Activated naive CD8-positive, alpha-beta T cell treated with anti-CD3 and anti-CD28 coated beads, Interleukin-2, amount 50 U/mL, for 16 hours (primary cell): ENCODE data around the gene ACSL3.

Experiments
- DNase-seq: peaks from one replicate; pipeline ENCODE4 v3.0.0-alpha.2; 2020; ENCODE audit warnings: low read depth, low spot score

Gene ACSL3

DNA sequence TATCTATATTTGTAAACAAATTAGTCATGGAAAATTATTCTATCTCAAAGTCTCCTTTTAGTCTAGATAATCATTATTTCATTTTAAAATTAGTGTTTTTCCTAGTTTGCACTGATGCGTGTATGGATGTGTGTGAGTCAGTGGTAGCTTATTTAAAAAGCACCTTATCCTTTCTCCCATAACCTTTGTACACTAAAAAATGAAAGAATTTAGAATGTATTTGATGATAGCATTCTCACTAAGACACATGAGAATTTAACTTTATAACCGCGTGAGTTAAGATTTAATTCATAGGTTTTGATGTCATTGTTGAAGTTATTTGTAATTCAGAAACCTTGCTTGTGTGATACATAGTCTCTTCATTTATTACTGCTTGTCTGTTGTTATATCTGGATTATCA, 81.7 kb downstream of the ACSL3 start:
- no peak for DNase-seq

DNA sequence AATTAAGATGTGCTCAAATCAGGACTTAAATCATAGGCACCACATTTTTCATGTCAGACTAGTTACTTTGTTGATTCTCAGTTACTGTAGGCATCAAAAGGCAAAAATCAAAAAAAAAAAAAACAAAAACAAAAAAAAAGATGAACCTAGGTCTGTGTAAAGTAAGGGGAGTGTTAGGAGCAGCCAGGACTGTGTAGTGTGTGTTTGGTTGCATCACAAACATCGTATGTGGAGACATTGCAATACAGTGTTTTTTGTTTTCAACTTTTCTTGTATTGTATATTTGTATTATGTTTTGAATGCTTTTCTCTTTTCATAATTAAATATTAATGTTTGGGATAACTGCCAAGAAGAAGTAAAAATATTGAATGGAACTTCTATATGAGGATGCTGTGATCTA, 82.1 kb downstream of the ACSL3 start:
- DNase-seq = no peak

DNA sequence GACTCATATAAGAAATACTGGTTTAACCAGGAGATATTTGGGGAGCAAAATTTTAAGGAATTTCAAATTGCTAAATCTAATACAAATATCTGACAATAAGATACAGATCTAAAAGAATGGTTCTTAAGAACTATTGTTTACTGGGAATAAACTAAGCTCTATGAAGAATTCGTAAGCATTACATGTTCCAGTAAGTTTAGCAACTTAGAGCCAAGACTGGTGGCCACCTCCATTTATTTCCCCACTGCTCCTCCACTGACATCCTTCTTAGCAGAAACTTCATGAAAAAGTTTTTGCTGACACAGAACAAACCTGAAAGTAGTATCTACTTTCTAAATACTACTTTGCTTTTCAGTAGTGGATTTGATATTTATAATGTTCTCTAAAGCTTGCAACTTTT, 83.0 kb downstream of the ACSL3 start:
- DNase-seq = no peak

DNA sequence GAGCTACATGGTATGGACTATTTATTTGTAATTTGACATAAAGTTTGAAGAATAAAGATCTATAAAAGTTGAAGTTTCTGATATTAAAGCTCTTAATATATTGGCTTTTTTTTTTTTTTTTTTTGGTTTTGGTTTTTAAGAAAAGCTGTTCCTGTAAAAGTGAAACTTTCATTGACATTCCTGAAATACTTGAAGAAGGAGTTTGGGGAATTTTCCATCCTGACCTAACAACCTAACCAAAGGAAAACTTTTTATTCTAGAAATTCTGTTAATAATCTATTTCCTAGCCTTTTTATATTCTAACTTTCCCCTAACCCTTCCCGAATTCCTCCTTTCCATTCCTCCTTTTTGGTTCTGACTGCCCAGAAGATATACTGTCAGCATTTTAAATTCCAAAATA, 83.7 kb downstream of the ACSL3 start:
- no peak for DNase-seq

DNA sequence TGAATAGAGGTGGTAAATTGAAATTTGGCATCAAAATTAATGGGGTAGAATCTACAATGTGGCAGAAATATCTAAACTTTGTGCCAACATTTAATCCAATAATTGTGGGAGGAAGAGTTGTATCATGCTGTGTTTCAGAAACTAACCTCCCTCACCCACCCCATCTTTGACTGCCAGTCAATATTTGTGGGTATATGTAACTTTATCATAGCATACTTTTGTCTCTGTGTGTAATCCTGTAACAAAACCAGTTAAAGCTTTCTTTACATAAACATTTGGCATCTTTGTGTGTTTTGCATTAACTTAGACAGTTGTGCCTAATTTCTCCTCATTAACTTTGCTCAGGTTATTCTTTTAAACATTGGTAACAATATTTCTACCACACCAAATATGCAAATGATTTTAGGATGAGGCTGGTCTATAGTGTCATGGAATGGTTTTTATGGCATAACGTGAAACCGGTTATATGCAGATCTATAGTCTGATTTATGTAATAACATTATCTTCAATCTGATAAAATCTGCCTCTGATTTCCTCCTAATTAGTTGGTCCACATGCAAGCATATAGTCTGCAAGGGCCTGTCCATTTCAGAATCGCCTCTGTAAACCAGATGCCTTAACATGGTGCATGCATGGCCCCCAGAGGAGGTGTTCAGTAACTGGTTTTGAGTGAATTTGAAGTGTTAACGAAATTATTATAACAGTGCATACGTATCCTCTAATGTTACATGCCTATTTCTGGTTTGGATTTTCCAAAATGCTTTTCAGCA, 84.3 kb downstream of the ACSL3 start:
- no peak for DNase-seq

DNA sequence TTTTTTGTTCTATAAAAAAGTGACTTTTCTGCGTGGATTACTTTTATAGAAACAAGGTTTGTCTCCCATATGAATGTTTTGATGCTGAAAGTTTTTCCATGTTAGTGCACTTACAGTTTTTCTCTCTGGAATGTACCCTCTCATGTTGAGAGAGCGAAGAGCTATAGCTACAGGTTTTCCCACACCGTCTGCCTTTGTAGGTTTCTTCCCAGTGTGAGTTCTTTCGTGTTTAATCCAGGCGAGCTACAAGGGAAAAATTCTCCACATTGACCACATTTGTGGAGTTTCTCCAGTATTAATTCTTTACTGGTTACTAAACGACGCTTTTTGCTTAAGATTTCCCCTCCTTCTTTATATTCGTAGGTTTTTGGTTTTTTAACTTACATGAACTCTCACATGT, 85.1 kb downstream of the ACSL3 start:
- no peak for DNase-seq

DNA sequence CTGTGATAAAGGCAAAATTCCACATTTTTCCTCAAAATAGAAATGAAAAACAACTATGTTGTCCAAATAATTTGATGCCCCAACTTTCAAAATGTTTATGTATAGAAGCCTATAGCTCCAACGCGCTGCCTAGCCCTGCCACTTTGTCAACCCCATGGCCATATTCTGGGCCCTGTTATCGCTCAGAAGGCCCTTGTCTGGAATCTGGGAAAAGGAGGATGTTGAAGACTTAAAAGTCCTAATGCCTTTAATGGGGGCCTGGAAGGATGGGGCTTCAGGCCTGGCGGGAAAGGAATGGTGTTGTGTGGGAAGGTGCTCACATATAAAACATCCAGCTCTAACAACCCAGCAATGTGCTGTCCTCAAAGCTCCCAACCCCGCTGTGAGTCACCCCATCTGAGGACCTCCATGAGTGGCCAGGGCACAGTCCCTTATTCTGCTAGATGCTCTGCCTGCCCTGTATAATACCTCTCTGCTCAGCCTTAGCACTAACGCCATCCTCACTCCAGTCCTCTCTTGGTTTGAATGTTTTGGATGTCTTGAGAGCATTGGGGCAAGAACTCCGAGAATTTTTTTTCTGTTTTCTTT, 86.0 kb downstream of the ACSL3 start:
- DNase-seq = no peak

DNA sequence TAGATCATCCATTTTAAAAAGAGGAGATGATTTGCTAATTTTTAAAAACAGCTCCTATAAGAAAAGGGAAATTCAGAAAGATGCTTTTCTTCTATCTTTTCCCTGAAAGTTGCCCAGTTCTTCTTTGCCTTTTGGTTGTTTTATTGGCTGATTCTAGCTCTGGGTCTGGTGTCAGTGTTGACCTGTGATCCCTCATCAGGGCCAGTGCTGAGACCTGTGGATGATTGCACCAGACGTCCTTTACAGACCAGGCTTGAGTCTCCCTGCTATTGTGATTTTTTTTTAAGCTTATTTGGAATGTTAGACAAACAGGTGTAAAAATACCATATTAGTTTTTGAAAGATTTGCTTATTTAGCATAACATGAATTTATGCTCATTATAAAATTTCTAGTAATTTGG, 88.2 kb downstream of the ACSL3 start:
- DNase-seq = no peak

DNA sequence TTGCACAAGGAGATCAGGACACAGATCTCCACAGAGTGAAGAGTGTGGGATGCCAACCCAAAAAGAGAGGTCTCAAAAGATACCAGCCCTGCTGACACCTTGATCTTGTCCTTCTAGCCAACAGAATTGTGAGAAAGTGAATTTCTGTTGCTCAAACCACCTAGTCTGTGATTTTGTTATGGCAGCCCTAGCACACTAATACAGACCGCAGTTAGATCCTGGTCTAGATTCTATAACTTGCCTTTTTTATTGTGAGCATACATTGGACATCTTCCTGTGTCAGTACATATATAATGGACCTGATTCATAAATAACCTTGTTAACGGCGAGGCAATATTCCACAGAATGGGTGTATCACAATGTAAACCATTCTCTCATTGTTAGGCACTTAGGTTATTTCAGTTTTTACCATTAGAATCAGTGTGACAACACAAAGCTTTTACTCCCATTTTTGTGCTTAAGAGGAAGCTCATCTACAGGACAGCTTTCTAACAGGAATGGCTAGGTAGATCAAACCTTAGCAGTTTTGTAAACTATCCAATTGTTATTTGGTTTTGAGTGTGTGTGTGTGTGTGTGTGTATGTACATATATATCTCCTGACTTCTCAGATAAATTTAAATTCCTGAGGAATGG, 89.0 kb downstream of the ACSL3 start:
- DNase-seq = no peak

DNA sequence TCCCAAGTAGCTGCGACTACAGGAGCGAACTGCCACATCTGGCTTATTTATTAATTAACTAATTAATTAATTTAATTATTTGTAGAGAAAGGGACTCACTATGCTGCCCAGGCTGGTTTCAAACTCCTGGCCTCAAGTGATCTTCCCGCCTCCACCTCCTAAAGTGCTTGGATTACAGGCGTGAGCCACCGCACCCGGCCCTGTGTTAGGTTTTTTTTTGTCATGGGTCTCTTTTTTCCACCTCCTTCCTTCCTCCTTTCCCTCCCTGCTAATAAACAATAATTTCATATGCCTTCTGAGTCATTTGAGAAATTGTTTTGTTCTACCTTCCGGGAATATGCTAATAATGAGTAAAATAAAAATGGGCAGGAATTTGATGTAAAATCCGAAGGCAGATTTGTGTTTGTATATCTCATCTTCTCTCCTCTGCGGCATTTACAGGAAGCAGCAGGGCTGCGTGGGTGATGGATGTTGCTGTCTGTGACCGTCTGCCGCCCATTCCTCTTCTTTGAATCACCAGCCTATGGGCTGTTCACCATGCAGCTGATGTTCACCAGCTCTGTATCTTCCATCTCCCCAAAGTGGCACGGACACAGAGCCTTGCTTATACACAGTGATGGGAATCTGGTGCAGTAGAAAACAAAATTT, 89.9 kb downstream of the ACSL3 start:
- no peak for DNase-seq

DNA sequence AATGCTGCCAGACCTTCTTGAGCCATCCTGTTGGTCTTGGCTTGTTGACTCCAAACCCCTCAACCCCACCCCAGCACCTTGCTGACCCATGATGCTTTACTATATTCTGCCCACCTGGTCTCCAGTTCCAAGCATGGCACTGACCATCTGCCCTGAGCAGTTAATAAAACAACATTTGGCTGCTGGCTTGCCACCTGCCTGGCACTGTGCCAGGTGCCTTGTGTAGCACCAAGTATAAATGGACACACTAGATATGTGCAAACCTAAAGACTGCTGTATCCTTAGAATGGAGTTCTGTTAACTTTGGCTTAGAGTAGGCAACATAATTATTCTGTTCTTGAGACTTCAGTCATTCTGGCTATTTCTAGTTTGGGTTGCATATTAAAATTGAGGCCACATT, 91.4 kb downstream of the ACSL3 start:
- no peak for DNase-seq

DNA sequence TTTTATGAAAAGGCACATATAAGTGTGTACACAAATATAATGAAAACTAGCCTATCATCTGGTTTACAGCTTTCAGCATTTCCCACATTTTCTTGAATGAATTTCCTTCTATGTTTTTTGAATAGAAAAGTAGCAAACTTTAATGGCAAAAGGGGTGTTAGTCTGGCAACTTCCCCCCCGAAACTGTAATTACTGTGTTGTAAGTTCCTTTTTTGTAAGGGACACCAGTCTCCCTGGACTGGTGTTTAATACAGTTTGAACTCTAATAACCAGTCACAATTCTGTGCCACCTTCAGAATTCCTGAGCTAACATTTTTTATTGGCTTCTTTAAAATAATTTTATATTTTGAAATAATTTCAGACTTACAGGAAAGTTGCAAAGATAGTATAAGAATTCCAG, 94.2 kb downstream of the ACSL3 start:
- DNase-seq = no peak

DNA sequence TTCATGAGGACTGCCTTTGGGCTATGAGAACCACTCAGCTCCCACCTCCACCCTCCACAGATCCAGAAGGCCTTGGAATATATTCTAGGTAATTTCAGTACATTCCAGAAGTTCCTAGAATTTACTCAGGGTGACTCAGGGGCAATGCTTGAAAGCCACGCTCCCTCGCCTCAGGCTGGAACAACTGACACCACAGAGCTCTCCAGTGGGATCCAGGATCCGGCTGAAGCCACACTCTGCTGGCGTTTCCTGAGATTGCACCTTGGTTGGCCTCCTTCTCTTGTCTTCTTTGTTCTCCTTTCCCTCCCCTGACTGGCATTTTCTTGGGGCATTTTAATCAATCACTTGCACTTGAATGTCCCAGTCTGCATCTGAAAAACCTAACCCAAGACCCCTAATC, 98.5 kb downstream of the ACSL3 start:
- DNase-seq = no peak

DNA sequence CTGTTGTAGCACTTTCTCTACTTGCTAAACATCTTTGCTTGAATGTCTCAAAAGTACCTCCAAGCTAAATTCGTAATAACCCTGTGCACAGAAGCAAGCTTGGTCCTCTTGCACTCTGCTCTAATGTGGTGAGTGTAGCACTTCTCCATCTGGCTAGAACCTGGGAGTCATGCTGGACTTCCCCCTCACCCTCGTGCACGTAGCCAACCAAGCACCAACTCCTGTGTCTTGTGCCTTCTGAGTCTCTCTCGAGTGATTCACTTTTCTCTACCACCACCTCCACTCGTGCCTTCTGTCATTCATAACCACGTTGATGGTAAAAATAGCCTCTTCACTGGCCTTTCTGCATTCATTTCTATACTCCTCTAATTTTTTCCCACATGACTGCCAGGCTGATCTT, 99.3 kb downstream of the ACSL3 start:
- DNase-seq = no peak

DNA sequence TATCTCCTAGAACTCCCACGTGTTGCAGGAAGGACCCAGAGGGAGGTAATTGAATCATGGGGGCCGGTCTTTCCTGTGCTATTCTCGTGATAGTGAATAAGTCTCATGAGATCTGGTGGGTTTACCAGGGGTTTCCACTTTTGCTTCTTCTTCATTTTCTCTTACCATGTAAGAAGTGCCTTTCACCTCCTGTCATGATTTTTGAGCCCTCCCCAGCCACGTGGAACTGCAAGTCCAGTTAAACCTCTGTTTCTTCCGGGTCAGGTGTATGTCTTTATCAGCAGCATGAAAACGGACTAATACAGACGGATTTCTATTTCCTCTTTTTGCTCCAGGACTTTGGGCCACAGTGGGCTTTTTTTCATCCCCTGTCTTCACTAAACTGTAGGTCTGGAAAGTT, 102.8 kb downstream of the ACSL3 start:
- DNase-seq = no peak

DNA sequence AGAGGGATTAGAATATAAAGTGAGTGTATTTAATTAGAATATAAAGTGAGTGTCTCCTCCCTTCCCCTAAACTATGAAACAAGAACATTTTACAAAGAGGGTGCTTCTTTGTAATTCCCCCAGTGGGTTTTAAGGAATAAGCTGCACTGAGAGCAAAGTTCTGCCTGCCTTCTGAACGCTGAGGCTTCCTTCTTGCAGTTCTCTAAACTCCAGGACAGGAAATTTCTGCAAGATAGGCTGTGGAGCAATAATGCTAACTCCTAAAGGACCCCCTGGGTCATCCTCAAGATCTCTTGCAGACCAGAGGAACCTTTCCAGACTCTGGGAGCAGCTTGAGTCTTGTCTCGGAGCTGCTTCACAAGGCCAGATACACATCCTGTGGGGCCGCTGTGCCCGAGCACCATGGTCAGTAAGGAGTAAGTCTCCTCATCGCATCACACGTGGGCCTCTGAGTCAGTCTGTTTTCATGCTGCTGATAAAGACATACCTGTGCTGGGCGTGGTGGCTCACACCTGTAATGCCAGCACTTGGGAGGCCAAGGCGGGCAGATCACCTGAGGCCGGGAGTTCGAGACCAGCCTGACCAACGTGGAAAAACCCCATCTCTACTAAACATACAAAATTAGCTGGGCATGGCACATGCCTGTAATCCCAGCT, 103.7 kb downstream of the ACSL3 start:
- no peak for DNase-seq

DNA sequence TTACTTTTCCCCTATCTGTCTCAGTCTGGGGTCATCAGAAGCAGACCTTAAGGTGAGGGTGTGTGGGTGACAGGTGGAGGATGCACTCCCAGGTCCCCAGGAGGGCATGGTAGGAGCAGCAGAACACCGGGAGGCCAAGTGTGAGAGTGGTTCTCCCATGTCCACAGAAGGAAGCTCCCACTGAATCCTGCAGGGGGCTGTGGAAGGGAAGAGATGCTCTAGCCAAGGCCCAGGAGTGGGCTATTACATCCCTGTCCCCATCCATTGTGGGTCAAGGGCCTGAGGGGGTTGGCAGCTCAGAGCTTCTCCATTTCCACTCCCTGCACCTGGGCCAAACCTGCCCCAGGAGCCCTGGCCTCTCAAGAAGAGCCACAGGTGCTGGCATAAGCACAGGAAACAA, 104.7 kb downstream of the ACSL3 start:
- no peak for DNase-seq

DNA sequence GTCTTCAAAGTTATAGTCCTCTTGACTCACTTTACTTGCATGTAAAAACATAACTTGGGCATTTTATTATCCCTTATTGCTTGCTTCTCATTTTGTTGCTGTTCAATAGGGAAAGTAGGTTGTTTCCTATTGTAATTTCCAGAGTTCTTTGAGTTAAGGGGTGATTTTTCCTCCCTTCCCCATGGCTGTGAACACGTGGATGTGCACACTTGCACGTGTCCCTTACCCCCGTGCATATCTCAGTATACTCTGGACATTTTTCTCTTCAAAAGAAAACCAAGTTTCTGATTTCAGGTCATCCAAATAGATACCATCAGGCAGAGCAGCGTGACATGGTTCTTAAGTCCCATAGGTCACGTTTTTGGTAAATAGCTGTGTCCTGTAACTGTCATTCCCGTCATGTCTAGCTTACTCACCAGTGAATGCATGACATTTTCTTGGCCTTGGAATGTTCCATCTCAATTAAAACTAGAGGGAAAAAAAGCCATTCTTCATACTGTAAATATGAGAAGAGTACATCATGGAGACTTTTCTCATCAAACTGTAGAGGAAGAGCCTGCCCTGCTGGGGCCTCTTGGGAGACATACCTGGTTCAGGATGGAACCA, 107.8 kb downstream of the ACSL3 start:
- no peak for DNase-seq

DNA sequence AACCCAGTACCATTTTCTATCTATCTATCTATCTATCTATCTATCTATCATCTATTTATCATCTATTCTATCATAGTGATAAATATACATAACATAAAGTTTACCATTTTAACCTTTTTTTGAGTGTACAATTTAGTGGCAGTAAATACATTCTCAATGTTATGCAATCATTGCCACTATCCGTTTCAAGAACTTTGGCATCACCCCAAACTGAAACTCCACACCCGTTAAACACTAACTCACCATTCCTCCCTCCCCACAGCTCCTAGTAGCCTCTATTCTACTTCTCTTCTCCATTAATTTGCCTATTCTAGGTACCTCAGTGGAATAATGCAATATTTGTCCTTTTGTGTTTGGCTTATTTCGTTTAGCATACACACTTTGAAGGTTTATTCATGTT, 108.7 kb downstream of the ACSL3 start:
- no peak for DNase-seq

DNA sequence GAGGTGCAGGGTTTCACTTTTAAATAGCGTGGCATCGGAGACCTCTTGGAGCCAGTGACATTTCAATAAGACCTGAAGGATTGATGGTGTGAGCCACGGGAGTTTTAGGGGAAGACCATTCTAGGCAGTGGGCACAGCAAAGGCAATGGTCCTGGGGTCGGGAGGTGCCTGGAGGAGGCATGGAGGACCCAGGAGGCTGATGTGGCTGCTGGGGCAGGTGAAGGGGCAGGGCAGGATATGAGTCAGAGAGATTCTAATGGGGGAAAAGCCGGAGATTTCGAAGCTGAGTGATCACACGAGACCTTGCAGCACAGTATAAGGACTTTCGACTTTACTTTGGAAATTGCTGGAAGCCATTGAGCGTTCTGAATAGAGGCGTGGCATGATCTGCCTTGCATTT, 111.6 kb downstream of the ACSL3 start:
- DNase-seq = no peak

DNA sequence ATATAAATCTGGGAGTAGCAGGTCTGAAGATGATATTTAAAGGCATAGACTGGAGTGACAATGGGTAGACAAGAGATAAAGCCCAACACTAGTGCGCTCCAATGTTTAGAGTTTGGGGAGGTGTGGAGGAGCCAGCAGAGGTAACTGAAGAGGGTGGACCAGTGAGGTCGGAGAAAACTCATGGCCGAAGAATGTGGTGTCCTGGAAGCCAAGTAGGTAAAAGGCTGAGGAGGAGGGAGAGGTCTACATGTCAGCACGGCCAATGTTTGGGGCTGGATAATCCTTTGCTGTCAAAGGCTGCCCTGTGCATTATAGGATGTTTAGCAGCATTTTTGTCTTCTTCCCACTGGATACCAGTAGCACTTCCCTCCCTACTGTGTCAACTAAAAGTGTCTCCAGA, 112.4 kb downstream of the ACSL3 start:
- DNase-seq = no peak

DNA sequence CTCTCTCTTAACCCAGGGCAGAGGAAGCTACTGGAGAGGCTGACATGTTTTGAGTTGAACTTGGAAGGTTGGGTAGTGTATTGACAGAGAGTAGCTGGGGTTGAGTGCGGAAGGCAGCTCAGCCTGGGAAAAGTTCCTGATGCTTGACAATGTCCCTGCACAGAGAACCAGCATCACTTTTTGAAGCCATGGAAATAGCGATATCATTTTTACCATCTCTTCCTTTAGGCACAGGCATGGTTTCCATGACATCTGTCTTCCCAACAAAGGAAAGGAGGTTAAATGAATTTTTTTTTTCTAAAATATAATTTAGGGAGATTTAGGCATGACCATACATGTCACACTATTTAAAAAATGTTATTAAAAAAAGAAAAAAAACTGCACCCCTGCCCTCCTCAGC, 112.9 kb downstream of the ACSL3 start:
- no peak for DNase-seq
